Endometrial microvascular endothelial cells (primary cell): ENCODE measurements around the gene ZNF521. TPM values are rescaled to one million over a fixed set of nuclear protein-coding genes. Genes with fewer than 3 reads are reported as not detected.

Source experiments
- in situ Hi-C: cut with HindIII; loops from 2 replicates; pipeline ENCODE4 v1.10.0; 2017; ENCODE audit warnings: low sequenced_read_pairs, low pct_unique_long_range_greater_than_20kb; ENCODE audit errors: inconsistent ontology term
- total RNA-seq: library from RNA; depleted of rRNA; stranded (reverse); fragments of >200 nt; gene quantifications from one replicate; pipeline ENCODE4 v1.2.3, GENCODE V29; 2015; ENCODE audit errors: inconsistent ontology term

Gene ZNF521
- total RNA-seq, 1 donor from 2014 or later: 43.0 TPM

DNA sequence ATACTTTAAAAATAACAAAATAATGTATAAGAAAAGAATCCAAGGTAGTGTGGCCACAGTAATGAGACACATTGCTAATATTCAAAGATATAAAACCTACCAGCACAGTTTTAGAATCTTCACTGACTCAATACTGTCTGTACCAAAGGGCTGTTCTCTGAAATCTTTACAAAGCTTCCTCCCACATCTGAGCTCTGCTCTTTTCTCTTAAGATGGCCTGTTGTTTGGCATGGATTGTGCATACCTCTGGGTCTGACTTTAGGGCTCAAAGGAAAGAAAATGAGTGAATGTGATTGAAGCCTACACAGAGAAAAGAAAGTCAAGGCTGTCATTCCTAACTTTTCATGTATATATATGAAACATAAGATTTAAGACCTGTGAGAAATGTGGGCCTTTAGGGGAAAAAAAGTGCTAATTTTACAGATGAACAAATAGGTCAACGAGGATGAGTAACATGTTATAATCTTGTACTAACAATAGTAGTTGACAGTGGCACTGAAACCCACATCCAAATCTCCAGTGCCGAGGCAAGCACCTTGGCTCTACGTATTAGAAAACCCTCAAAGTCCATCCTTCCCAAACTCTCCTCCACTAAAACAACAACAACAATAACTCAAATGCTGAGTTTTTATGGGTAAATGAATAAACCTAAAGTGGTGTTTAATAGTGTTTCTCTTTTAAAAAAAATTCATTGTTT is 114.2 kb downstream of the ZNF521 start:
- in situ Hi-C loops: loop anchor here (10.0 to 25.0 kb wide), 3 partner anchors 63 to 350 kb away; partner anchors contain the start of gene ZNF521

DNA sequence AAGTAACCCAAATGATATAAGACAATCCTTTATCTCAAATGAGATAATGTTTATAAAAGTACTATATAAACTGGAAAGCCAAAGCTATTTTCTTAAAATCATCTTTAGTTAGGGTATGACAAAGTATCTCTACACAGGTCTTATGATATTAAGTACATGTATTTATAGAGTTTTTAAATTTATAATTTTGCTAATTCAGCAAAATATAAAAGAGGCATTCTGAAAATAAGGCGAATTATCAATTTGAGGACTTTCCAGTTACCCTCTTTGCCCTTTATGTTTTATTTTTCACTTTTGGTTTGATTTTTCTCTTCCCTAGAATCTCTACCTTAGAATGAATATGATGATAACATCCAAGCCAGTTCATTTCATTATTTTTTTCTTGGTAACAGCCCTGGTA is 115.2 kb downstream of the ZNF521 start:
- in situ Hi-C loops: loop anchor here (10.0 to 25.0 kb wide), 3 partner anchors 62 to 349 kb away; partner anchors contain the start of gene ZNF521

DNA sequence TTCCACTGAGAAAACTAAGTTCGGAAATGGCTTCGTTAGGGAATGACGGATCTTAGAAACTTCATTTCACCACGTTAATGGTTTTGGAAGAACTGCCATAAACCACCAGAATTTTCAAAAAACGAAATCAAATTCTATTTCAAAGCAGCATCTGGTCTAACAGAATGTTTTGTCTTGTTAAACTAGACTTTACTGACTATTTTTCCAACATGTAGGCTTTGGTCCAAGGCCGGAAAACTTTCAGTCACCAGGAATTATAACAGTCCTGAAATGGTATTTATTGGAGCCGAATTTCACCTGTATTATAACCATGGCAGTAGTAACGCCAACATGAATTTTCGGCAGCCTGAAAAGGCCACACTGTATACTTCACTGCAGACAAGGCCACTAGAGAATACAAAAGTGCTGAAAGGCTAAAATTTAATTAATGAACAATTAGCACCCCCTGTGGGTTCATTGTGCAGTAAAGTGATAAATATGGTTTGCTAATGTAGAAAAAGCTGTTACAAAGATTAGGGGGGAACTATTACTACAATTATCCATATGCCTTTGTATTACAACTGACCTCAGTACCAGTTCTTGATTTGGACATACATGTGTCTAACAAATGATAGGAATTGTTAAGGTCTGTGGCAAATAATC is 116.4 kb downstream of the ZNF521 start:
- in situ Hi-C loops: loop anchor here (10.0 to 25.0 kb wide), 3 partner anchors 61 to 348 kb away; partner anchors contain the start of gene ZNF521

DNA sequence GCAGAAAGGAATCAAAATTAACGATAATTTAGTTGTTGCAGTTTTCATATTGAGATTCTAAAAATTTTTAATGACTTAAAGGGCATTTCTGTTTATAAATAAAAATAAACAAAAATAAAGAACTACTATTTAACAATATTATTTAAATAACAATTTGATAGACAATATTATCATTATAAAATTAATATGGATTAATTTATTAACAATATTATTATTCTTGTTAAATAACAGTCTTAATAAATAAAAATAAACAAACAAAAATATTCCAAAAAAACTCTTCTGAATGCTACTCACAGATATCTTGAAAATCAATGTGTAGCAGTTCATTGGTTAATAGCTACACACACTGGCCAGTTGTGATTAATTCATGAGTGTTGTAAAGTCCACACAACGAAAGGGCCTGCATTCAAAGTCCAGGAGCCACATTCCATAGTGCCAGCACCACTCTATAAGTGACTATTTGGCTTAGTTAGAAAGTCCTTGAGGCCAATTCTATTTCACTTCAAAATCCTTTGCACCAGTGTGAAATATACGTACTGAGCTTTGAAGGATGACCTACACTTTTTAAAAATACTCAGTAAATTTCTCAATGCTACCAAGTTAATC is 117.1 kb downstream of the ZNF521 start:
- in situ Hi-C loops: loop anchor here (10.0 to 25.0 kb wide), 3 partner anchors 60 to 348 kb away; partner anchors contain the start of gene ZNF521

DNA sequence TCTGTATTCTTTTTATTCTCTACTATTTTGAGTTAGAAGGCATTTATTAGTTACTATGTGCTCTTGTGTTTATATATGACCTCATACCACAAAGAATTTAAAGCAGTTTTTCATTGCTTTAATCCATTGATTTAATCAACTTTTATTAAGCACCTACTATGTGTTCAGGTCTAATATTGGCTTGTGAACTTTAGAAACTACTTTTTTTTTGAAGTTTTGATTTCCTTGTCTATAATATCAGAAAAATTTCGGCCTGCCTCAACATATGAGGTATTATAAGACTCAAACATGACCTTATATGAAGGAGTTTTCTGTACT is 117.7 kb downstream of the ZNF521 start:
- in situ Hi-C loops: loop anchor here (10.0 to 25.0 kb wide), 3 partner anchors 59 to 347 kb away; partner anchors contain the start of gene ZNF521

DNA sequence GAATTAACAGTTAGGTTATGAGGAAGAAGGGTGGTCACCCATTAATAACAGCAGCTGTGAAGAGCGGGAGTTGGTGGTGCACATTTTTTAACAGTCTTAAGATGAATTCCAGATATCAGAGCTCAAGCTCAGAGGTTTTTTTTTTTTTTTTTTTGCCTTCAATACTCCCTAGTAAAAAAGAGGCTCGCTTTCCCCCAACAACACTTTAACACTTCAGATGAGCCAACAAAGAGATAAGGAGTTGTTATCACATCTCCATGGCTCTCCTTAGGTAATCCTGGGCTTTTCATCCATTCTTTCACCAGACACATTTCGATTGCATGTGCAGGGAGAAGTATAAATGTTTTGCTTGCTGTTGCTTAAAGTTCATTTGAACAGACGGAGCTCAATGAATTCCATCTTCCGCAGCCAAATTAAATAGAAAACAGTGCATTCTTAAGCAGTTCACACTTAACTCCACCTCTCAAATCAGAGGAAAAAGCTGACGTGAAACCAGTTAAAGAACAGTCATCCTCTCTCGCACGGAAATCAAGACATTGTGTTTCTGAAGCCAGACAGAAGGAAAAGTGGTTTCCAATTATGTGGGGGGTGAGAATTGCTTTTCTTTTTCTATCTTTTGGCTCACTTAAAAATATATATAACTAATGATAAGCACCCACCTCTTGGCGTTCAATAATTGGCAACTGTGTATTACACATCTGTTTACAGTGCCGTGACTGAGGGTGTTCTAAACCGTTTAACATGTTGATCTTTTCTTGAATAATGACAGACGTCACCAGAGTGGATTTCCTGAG is 118.2 kb downstream of the ZNF521 start:
- in situ Hi-C loops: loop anchor here (10.0 to 25.0 kb wide), 3 partner anchors 59 to 346 kb away; partner anchors contain the start of gene ZNF521

DNA sequence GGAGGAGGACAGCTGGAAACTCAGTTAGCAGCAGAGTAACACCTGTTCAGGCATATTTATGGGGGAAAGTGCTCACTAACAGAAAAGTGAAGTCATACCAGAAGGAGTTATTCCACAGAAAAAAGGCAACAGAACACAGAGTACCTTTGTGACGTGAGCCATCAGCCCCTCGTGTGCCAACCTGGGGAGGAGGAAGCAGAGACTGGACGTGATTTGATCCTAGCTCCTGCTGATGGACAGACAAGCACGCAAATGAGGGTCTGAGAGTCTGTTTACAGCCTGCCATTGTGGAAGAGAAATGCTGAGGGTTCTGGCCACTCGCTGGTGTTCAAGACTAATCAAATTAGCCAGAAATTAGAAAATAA is 120.7 kb downstream of the ZNF521 start:
- in situ Hi-C loops: loop anchor here (10.0 to 25.0 kb wide), 3 partner anchors 57 to 344 kb away; partner anchors contain the start of gene ZNF521

DNA sequence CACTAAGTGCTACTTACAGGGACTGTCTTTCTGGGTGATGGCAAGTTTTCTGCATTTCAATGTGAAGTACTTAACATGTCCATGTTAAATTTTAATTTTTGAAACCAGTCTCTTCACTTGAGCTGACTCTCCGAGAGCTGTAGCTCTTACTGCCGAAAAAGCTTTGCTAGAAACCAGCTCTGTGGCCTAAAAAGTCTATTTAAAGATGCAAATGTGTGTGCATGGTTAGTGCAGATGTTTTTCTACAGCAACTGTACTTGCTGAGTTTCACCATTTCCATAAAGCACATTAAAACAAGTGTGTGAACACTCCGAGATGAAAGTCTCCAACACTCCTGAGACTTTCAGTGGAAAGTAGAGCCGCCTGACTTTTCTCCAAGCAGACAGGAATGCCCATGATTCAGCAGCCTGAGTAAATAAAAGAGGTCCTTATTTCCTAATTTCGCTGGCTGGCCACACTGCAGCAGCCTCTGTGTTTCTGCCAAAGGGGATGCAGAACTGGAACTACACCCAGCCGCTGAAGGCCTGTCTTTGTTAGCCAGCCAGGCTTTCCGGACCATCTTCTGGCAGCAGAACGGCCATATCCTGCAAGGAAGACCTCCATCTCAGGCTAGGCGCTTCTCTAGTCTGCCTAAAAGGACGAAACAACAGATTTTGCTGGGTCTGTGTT is 121.2 kb downstream of the ZNF521 start:
- in situ Hi-C loops: loop anchor here (10.0 to 25.0 kb wide), 3 partner anchors 56 to 343 kb away; partner anchors contain the start of gene ZNF521

DNA sequence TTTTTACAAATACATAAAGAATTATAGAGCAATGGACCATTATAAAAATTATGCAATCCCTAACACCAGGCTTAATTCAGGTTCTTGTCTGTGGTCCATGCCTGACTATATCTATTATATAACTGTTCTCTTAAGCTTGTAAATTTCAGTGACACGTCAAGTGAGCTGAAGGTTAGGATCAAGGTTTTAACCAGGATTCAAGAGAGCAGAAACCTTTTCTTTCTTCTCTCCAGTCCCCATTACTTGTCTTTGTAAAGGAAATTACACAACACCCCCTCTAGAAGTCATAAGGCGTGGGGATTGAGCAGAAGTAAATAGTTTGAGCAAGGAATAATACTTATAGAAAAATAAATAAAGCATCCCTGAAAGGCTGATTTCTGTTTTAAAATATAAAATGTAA is 122.0 kb downstream of the ZNF521 start:
- in situ Hi-C loops: loop anchor here (10.0 to 25.0 kb wide), 3 partner anchors 55 to 343 kb away; partner anchors contain the start of gene ZNF521

DNA sequence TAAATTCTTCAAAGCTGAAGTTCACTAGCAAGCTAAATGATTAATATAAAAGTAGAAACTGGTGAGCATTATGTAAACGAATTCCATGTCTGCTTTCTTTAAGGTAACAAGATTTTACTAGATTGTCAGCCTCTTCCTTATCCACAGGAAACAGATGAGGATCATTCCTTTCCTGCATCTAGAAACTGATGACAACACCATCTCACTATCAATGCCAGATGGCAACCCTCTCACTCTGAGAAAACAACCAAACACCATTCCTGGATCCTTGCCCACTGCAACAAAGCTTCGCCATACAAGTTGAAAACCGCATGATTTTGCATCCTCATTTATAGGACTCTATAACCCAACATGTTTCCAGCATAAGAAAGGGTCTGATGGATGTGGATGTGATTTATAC is 122.9 kb downstream of the ZNF521 start:
- in situ Hi-C loops: loop anchor here (25.0 kb wide), 2 partner anchors 133 to 342 kb away; partner anchors contain the start of gene ZNF521

DNA sequence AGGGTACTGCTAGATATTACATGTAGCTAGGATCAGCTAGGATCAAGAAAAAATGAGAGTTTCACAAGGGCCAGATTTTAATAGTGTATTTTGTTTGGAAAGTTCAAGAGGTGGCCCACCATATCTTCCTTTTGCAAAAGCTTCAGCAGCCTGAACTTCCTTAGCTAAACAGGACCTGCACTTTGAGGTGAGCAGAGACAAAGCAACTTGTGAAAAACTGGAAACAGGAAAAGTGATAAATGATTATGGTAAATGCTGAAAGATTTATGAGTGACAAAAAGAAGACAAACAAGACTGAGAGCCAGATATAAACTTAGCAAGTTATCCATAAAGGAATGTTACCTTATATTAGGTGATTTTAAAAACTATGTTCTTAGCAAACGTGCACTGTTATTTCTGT is 123.6 kb downstream of the ZNF521 start:
- in situ Hi-C loops: loop anchor here (25.0 kb wide), 2 partner anchors 134 to 341 kb away; partner anchors contain the start of gene ZNF521

DNA sequence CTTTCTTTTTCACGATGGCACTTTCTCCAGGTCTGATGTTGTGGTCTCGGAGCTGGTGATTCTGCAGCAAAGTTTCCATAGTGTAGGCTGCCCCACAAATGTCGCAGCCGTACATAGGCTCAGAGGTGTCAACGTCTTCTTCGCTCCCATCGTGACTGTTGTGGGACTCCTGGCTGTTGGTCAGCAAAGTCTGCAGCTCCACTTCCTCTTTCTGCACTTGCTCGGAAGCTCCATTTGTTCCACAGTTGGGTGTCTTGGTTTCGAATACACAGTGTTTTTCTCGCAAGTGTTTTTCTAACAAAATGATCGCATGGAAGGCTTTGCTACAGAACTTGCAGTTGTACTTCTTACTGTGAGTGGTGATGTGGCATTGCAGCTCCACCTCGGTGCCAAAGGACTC is 126.8 kb downstream of the ZNF521 start:
- in situ Hi-C loops: loop anchor here (25.0 kb wide), 2 partner anchors 137 to 338 kb away; partner anchors contain the start of gene ZNF521

DNA sequence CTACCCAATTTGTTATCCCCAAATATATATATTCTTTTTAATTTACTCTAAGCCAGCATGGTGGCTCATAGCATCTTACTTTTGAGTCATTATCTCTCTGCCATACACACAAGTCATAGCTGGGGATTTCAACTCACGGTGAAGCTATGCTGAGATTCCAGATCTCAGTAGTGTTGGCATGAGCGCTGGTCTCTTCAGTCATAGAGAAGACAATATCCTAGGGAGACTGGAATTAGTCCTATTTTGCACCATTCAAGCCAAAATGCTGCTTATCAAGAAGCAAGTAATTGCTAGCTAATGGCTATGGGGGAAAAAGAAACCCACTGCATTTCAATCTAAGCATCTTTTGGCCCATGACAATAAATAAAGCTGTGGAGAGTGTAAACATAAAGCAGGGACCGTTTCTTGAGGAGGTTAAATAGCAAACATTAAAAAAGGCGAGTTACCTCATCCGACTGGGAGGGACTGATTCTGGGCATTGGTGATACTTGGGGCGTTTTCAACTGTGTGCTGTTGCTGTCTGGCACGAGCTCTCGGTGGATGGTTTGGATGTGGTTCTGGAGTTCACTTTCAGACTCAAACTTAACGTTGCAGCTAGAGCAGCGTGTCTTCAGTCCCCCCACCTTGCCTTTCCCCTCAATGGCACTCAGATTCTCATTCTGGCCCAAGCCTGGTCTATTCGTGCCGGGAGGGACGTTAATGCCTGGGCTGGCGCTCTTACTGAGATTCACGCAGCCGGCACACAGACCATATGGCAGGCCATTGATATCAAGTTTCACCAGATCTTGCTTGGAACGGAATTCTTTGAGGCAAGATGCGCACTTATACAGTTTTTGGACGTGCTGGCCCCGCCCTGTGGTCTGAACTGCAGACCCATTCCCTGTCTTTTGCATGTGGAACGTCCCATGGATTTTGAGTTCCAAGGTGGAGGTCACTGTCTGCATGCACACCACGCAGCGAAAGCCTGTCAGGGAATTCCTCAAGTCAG is 127.8 kb downstream of the ZNF521 start:
- in situ Hi-C loops: no loop called here

DNA sequence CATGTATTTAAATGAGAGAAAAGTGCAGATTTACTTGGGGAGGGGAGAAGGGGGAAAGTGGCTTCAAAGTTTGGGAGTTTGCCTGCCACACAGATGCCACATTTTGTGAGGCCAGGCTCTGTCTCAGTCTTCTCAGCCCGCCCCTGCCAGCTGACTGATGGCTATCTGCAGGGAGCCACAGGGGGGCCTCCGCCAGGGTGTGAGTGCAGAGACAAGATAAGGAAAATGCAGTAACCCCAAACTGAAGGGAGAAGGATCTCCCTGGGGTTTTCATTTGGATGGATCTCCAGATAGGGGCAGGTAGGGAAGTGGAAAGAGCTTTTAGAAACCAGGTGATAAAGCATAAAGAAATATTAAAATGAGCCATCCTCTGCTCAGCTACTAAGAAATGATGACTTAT is 128.8 kb downstream of the ZNF521 start:
- in situ Hi-C loops: no loop called here

DNA sequence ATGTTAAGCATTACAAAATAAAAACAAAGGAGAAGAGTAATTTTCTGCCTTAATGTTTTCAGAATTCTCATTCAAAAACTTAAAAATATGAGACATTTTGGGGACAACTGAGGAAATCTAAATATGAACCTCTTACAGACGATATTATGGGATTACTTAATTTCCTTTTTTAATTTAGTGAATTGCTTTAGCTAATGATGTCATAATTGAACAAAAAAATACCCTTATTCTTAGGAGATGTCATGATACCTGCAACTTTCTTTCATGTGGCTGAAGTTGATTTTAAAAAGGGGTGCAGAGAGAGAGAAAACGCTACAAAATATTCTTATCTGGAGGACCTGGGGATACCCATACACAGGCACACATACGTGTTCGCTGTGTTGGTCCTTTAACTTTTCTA is 129.3 kb downstream of the ZNF521 start:
- in situ Hi-C loops: no loop called here

DNA sequence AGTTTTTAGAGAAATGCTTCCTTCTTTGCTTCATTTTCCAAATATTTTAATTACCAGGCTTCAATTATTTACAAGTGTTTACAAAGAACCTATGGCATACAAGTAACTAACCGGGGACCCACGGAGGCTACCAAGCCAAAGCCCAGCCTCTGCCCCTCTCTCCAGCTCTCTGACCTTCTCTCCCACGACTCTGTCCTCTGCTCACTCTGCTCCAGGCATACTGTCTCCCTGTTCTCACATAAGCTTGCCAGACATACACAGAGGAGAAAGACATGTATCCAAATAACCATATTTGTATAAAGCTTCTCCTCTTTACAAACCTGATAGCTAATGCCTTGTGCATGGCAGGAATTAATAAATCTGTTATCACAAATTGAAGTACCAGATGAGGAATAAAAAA is 141.3 kb downstream of the ZNF521 start:
- in situ Hi-C loops: no loop called here

DNA sequence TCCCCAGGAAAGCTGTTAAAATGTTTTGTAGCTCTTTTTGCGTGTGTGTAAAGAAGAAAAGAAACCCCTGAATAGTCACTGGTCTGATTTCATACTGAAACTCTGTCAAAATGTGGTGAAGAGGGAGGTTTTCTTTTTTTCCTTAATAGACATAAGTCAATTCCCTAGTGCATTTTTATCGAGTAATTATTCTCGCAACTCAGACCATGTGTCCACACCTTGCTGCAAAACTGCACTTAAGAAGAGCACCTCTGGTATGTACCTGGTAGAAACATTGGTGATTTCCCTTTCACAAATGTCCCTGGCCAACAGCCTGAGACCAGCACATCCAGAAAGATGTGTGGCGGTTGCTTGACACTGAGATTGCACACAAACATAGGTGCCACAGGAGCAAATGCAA is 159.9 kb downstream of the ZNF521 start:
- in situ Hi-C loops: no loop called here
